Colonic mucosa (tissue), 4 donors: ENCODE data around the gene NUP88. TPM values are rescaled to one million over a fixed set of nuclear protein-coding genes. Genes with fewer than 3 reads are reported as not detected.

Experiments used
- DNase-seq: peaks from one replicate; pipeline ENCODE4 v3.0.0-alpha.2; 2020
- H3K27ac ChIP-seq: fragments of 200-600 bp; one replicate; pipeline ENCODE4 v1.8.0; 2021
- H3K27me3 ChIP-seq: fragments of 200-600 bp; one replicate; pipeline ENCODE4 v1.8.0; 2021
- H3K36me3 ChIP-seq: fragments of 200-600 bp; one replicate; pipeline ENCODE4 v1.8.0; 2021
- H3K4me1 ChIP-seq: fragments of 200-600 bp; one replicate; pipeline ENCODE4 v1.8.0; 2021; ENCODE audit warnings: mild to moderate bottlenecking
- H3K4me3 ChIP-seq: fragments of 200-600 bp; one replicate; pipeline ENCODE4 v1.8.0; 2021
- H3K9ac ChIP-seq, 2 donors: one replicate each; pipeline ENCODE4 v1.7.0; 2013; ENCODE audit warnings: control low read depth in 2 of 2, low read depth in 2 of 2, low read length in 2 of 2
- H3K9me3 ChIP-seq: fragments of 200-600 bp; one replicate; pipeline ENCODE4 v1.8.0; 2021
- intact Hi-C: fragments of 100-400 bp; cut with DNase I; formaldehyde crosslinking; loops from one replicate; pipeline ENCODE4 v1.14.1; 2022
- total RNA-seq, 2 donors: library from RNA; stranded (reverse); fragmentation: NEBNext Ultra II Directional in 1 of 2; extraction: Animal tissue kit (Norgen Biotek cat#: 25700) in 1 of 2; gene quantifications; one replicate each; pipeline ENCODE4 v1.2.1, GENCODE V29; 2021
- TF ChIP-seq, protein P1 (sequence below): fragments of 200-600 bp; IDR thresholded peaks from one replicate; pipeline ENCODE4 v1.8.0; 2022; ENCODE audit warnings: antibody characterized with exemption, mild to moderate bottlenecking
- donor health status: healthy.
- donor health status: DM: no; HTN: no; CAD: no.
- donor health status: DM: no; HTN: no; CAD: no.

NUP88 gene
- total RNA-seq, 2 donors from 2014 or later = 66.5 to 77.6 TPM

DNA sequence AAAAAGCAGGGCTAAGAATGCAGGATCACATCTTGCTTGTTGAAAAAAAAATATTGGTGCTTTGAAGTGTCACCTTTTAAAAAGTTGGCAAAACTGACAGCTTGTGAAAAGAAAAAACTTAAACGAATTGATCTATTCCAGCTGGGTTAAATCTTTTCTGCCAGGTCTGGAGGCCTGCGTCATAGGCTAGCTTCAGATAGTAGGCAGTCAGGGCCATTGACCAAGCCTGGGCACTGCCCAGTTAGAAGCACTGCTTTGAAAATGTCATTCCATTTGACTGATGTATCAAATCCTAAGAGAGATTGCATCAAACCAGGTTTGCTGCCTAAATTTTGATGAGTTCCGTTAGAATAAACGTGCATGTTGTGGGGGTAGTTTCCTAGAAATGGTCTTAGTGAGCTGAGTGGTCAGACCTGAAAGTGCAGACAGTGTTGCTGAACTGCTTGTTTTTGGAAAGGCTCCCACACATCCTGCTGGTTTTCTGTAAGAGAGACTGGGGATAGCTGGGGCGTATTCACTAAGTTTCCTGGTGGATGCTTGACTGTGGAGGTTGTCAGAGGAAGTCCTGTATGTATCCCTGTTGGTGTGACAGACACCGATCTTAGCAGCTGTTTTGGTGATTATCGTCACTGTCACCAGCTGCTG is 38.8 kb downstream of the NUP88 start:
- Histone ChIP-seq H3K9me3 (no peaks in the 10 kb centered on the region), H3K36me3 (peaks cover 39% of the 10 kb centered on the region), H3K4me3 (no peak overlapping the region), H3K27me3 (no peaks in the 10 kb centered on the region), H3K27ac (no peak overlapping the region), H3K4me1 (no peaks in the 10 kb centered on the region), H3K9ac (no peak overlapping the region)
- TF ChIP-seq, protein P1, sequence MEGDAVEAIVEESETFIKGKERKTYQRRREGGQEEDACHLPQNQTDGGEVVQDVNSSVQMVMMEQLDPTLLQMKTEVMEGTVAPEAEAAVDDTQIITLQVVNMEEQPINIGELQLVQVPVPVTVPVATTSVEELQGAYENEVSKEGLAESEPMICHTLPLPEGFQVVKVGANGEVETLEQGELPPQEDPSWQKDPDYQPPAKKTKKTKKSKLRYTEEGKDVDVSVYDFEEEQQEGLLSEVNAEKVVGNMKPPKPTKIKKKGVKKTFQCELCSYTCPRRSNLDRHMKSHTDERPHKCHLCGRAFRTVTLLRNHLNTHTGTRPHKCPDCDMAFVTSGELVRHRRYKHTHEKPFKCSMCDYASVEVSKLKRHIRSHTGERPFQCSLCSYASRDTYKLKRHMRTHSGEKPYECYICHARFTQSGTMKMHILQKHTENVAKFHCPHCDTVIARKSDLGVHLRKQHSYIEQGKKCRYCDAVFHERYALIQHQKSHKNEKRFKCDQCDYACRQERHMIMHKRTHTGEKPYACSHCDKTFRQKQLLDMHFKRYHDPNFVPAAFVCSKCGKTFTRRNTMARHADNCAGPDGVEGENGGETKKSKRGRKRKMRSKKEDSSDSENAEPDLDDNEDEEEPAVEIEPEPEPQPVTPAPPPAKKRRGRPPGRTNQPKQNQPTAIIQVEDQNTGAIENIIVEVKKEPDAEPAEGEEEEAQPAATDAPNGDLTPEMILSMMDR = no peak
- intact Hi-C loops = no loop called here
- DNase-seq = no peak

DNA sequence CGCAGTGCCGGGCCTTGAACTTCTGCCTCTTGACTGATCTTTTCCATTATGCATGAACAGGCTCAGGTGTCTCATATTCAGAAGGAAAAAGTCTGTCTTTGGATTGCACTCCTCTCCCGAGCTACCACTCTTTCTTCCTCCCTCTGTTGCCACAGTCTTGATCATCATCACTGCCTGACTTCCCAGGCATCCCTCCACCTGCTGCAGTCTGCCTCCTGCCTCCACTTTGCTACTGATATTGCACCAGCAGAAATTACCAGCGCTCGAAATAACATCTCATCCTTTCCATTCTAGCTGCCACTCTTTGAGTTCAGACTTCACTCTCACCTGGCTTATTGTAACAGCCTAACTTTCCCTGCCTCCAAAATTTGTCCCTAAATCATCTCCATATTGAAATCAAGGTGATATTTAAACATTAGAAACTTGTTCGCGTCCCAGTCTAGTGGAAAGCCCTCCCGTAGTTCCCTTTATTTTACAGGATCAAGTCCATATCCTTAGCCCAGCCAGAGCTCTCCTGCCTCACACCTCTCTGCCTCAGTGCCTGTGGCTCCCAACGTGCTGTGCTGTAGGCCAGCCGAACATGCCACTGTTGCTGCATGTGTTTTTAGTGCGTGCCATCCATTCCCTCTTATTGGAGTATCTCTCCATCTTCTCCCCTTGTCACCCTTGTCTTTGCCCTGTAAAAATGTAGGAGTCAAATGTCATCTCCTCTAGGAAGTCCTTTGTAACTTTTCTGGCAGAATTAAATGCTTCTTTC is 39.9 kb downstream of the NUP88 start:
- Histone ChIP-seq H3K36me3 (peaks cover 29% of the 10 kb centered on the region), H3K4me1 (no peaks in the 10 kb centered on the region), H3K27ac (no peak overlapping the region), H3K9ac (no peak overlapping the region), H3K4me3 (no peak overlapping the region), H3K9me3 (no peaks in the 10 kb centered on the region), H3K27me3 (no peaks in the 10 kb centered on the region)
- TF ChIP-seq, protein P1 = no peak
- intact Hi-C loops = no loop called here
- no peak for DNase-seq

DNA sequence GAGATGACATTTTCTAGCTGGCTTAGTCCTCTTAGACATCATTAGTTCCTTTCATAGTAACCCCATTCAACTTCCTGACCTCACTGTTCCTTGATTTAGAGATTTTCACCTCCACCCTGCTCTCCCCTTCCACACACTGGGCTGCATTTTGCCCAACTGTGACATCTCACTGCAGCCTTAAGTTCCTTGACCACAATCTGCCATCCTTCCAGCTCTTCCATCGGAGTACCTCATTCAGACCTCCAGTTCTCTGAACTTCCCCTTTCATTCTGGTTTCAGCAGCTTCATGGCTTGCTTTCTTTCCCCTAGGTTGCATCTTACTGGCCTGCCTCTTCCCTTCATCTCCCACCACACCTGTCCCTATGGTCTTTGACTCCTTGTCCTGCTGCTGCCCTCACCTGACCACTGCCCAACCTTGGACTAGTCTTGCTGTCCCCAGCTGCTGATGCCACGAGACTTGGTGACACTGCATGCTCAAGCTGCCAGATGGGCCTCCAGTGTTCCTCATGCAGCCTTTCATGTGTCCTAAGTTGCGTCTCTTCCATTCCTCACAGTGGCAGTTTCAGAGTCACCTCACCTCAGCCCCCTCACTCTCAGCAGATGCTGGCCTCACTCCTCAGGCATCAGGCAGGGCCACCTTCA is 40.8 kb downstream of the NUP88 start:
- TF ChIP-seq, protein P1 = no peak
- no peak for DNase-seq
- H3K9ac ChIP-seq = no peak overlapping the region
- peaks cover 29% of the 10 kb centered on the region for H3K36me3 ChIP-seq
- H3K9me3 ChIP-seq = no peaks in the 10 kb centered on the region
- no peak overlapping the region for H3K27ac ChIP-seq
- H3K27me3 ChIP-seq = no peaks in the 10 kb centered on the region
- H3K4me1 ChIP-seq = no peaks in the 10 kb centered on the region
- intact Hi-C loops = no loop called here
- H3K4me3 ChIP-seq = no peak overlapping the region

- H3K4me1 ChIP-seq = no peaks in the 10 kb centered on the region
- H3K9me3 ChIP-seq = no peaks in the 10 kb centered on the region
- intact Hi-C loops = no loop called here
- peaks cover 1% of the 10 kb centered on the region for H3K36me3 ChIP-seq
- DNase-seq = no peak
- no peak overlapping the region for H3K27ac ChIP-seq
- H3K27me3 ChIP-seq = no peaks in the 10 kb centered on the region
- H3K9ac ChIP-seq = no peak overlapping the region
- TF ChIP-seq, protein P1 = no peak
- no peak overlapping the region for H3K4me3 ChIP-seq
Measured at GRCh38 chr17:5373112-5373511, 46.4 kb downstream of the NUP88 start.

DNA sequence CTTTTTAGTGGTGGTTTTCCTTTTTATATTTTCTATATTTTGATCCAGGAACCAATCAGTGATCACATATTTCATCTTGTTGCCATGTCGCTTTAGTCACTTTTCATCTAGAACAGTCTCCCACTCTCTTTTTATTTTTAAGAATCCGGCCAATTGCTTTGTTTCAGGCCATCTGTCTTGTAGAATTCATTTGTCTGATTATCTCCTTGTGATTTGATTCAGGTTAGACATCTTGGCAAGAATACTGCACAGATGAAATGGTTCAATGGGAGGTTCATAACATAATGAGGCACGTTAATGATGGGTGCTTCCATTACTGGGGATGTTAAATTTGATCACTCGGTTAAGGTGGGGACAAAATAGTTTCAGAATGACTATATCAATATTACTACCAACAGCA is 49.1 kb downstream of the NUP88 start:
- no peaks in the 10 kb centered on the region for H3K9me3 ChIP-seq
- no peak overlapping the region for H3K27ac ChIP-seq
- H3K36me3 ChIP-seq = no peaks in the 10 kb centered on the region
- H3K4me3 ChIP-seq = no peak overlapping the region
- no peaks in the 10 kb centered on the region for H3K4me1 ChIP-seq
- H3K9ac ChIP-seq = no peak overlapping the region
- no peak for DNase-seq
- no peaks in the 10 kb centered on the region for H3K27me3 ChIP-seq
- intact Hi-C loops = no loop called here
- TF ChIP-seq, protein P1 = no peak
